DOHH2 (cell line): ENCODE results near the gene ST8SIA2.

Experiments used
- H3F3A ChIP-seq: fragments of 200-600 bp; sonication (generic), shearing (Covaris generic); 2 replicates; pipeline ENCODE4 v1.6.0; 2016; ENCODE audit warnings: antibody characterized with exemption, mild to moderate bottlenecking; ENCODE audit not compliant: control insufficient read depth, insufficient read depth
- H3K27ac ChIP-seq: fragments of 200-600 bp; sonication (generic); 2 replicates; pipeline ENCODE4 v1.5.1; 2014; ENCODE audit warnings: low read depth, mild to moderate bottlenecking, low read length, moderate library complexity
- H3K27me3 ChIP-seq: fragments of 200-600 bp; sonication (generic); 2 replicates; pipeline ENCODE4 v1.6.1; 2014; ENCODE audit warnings: mild to moderate bottlenecking, low read length, mixed read lengths; ENCODE audit not compliant: control insufficient read depth
- H3K36me3 ChIP-seq: fragments of 200-600 bp; sonication (generic); 2 replicates; pipeline ENCODE4 v1.6.1; 2014; ENCODE audit warnings: mild to moderate bottlenecking, low read length, moderate library complexity, mixed read lengths; ENCODE audit not compliant: control insufficient read depth
- H3K4me1 ChIP-seq: fragments of 200-600 bp; sonication (generic); 2 replicates; pipeline ENCODE4 v1.6.1; 2014; ENCODE audit warnings: mild to moderate bottlenecking, low read length, mixed read lengths; ENCODE audit not compliant: control insufficient read depth
- H3K4me2 ChIP-seq: fragments of 200-600 bp; sonication (generic); 2 replicates; pipeline ENCODE4 v1.6.0; 2014; ENCODE audit warnings: mild to moderate bottlenecking, low read length, moderate library complexity
- H3K4me3 ChIP-seq: fragments of 200-600 bp; sonication (generic); 2 replicates; pipeline ENCODE4 v1.5.1; 2014; ENCODE audit warnings: mild to moderate bottlenecking, low read length, mixed read lengths
- H3K79me2 ChIP-seq: fragments of 200-600 bp; sonication (generic); 2 replicates; pipeline ENCODE4 v1.6.1; 2014; ENCODE audit warnings: mild to moderate bottlenecking, low read length, mixed read lengths; ENCODE audit not compliant: control insufficient read depth
- H3K9me2 ChIP-seq: fragments of 200-600 bp; sonication (generic); replicated peaks from 2 replicates; pipeline ENCODE4 v1.6.1; 2014; ENCODE audit warnings: mild to moderate bottlenecking, low read length, mixed read lengths; ENCODE audit not compliant: control insufficient read depth
- H3K9me3 ChIP-seq: fragments of 200-600 bp; sonication (generic); 2 replicates; pipeline ENCODE4 v1.6.1; 2014; ENCODE audit warnings: antibody characterized with exemption, low read length, mixed read lengths; ENCODE audit not compliant: control insufficient read depth, insufficient read depth
- H4K20me1 ChIP-seq: fragments of 200-600 bp; sonication (generic); 2 replicates; pipeline ENCODE4 v1.6.0; 2014; ENCODE audit warnings: low read depth, mild to moderate bottlenecking, antibody characterized with exemption, low read length, moderate library complexity; ENCODE audit not compliant: control insufficient read depth, insufficient read depth
- EZH2phosphoT487 ChIP-seq: fragments of 200-600 bp; sonication (generic); IDR thresholded peaks from 2 replicates; pipeline ENCODE4 v1.6.1; 2017; ENCODE audit warnings: borderline replicate concordance, mild to moderate bottlenecking, antibody characterized with exemption, low read length, moderate library complexity, mixed read lengths
- TF ChIP-seq, protein P1 (sequence below): fragments of 200-600 bp; sonication (generic); IDR thresholded peaks from one replicate; pipeline ENCODE4 v1.5.1; 2014; ENCODE audit warnings: antibody characterized with exemption, mild to moderate bottlenecking, low read depth, low read length; ENCODE audit not compliant: poor library complexity, severe bottlenecking

Gene ST8SIA2

DNA sequence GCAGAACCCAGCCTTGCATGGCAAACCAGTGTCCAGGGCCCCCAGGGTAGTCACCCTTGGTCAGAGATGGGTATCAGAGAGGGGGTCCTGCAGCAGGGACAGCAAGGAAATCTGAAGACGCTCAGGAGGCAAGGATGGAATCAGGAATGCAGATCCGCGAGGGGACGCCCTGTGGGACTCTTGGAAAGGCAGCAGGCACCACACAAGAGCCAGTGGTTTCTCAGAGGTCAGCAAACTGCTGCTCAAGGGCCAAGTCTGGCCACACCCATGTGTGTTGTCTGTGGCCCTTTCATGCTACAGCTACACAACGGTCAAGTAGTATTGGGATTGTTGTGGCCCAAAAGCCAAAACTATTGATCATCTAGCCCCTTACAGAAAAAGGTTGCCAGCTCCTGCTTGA is 69.7 kb downstream of the ST8SIA2 start:
- H3K27me3 ChIP-seq: no peaks in the 10 kb centered on the region
- H3K9me2 ChIP-seq: no peaks in the 10 kb centered on the region
- H3F3A ChIP-seq: no peaks in the 10 kb centered on the region
- TF ChIP-seq, protein P1, sequence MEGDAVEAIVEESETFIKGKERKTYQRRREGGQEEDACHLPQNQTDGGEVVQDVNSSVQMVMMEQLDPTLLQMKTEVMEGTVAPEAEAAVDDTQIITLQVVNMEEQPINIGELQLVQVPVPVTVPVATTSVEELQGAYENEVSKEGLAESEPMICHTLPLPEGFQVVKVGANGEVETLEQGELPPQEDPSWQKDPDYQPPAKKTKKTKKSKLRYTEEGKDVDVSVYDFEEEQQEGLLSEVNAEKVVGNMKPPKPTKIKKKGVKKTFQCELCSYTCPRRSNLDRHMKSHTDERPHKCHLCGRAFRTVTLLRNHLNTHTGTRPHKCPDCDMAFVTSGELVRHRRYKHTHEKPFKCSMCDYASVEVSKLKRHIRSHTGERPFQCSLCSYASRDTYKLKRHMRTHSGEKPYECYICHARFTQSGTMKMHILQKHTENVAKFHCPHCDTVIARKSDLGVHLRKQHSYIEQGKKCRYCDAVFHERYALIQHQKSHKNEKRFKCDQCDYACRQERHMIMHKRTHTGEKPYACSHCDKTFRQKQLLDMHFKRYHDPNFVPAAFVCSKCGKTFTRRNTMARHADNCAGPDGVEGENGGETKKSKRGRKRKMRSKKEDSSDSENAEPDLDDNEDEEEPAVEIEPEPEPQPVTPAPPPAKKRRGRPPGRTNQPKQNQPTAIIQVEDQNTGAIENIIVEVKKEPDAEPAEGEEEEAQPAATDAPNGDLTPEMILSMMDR: no peak
- no peak overlapping the region for H3K27ac ChIP-seq
- H4K20me1 ChIP-seq: no peaks in the 10 kb centered on the region
- no peak overlapping the region for H3K4me2 ChIP-seq
- H3K9me3 ChIP-seq: no peaks in the 10 kb centered on the region
- H3K79me2 ChIP-seq: no peaks in the 10 kb centered on the region
- H3K4me1 ChIP-seq: no peaks in the 10 kb centered on the region
- H3K4me3 ChIP-seq: no peak overlapping the region
- H3K36me3 ChIP-seq: no peaks in the 10 kb centered on the region

GRCh38 chr15:92463826-92464225 is 70.1 kb downstream of the ST8SIA2 start:
- no peaks in the 10 kb centered on the region for H3K27me3 ChIP-seq

GRCh38 chr15:92466834-92467233 is 73.2 kb downstream of the ST8SIA2 start:
- Histone ChIP-seq H3K9me2 (no peaks in the 10 kb centered on the region), H3K4me2 (no peak overlapping the region), H3K4me1 (no peaks in the 10 kb centered on the region), H3K79me2 (no peaks in the 10 kb centered on the region), H3K4me3 (no peak overlapping the region), H3K9me3 (no peaks in the 10 kb centered on the region), H3K27me3 (no peaks in the 10 kb centered on the region), H3F3A (no peaks in the 10 kb centered on the region), H3K36me3 (no peaks in the 10 kb centered on the region), H3K27ac (no peak overlapping the region), H4K20me1 (no peaks in the 10 kb centered on the region)
- TF ChIP-seq, protein P1: no peak
- no peak for TF ChIP-seq EZH2phosphoT487

More at GRCh38 chr15:92463826-92464225, 70.1 kb downstream of the ST8SIA2 start:
- no peaks in the 10 kb centered on the region for H4K20me1 ChIP-seq
- no peaks in the 10 kb centered on the region for H3K9me3 ChIP-seq
- no peak overlapping the region for H3K27ac ChIP-seq
- H3K79me2 ChIP-seq: no peaks in the 10 kb centered on the region
- H3K9me2 ChIP-seq: no peaks in the 10 kb centered on the region
- no peak overlapping the region for H3K4me2 ChIP-seq
- no peaks in the 10 kb centered on the region for H3K36me3 ChIP-seq
- TF ChIP-seq, protein P1: no peak
- no peak for TF ChIP-seq EZH2phosphoT487
- no peak overlapping the region for H3K4me3 ChIP-seq
- H3K4me1 ChIP-seq: no peaks in the 10 kb centered on the region
- H3F3A ChIP-seq: no peaks in the 10 kb centered on the region

GRCh38 chr15:92467245-92467644 is 73.6 kb downstream of the ST8SIA2 start:
- no peaks in the 10 kb centered on the region for H3K36me3 ChIP-seq
- no peaks in the 10 kb centered on the region for H3K27me3 ChIP-seq

More at GRCh38 chr15:92467245-92467644, 73.6 kb downstream of the ST8SIA2 start:
- Histone ChIP-seq H4K20me1 (no peaks in the 10 kb centered on the region), H3F3A (no peaks in the 10 kb centered on the region), H3K4me3 (no peak overlapping the region), H3K27ac (no peak overlapping the region), H3K4me1 (no peaks in the 10 kb centered on the region), H3K79me2 (no peaks in the 10 kb centered on the region), H3K9me3 (no peaks in the 10 kb centered on the region), H3K9me2 (no peaks in the 10 kb centered on the region), H3K4me2 (no peak overlapping the region)
- TF ChIP-seq, protein P1: no peak
- no peak for TF ChIP-seq EZH2phosphoT487
